ENCODE results near the gene GRM1.
"Not testable (repeated sequence)": the region's sequence is repeated elsewhere in the genome, so short reads cannot be mapped to it uniquely, and the experiment has no call there.

GRM1 gene

GRCh38 chr6:146219101-146219500 is 190.2 kb downstream of the GRM1 start:
- TF ChIP-seq CTCF (IDR thresholded peaks at IDR 0.05; ENCODE audit: insufficient read depth, low read depth, low read length, missing control alignments): no peak
- no peak for DNase-seq (ENCODE audit: low read depth)

GRCh38 chr6:146224449-146224848 is 195.6 kb downstream of the GRM1 start:
- no peak for TF ChIP-seq CTCF (IDR thresholded peaks at IDR 0.05; ENCODE audit: insufficient read depth, low read depth, low read length, missing control alignments)
- DNase-seq (ENCODE audit: low read depth): no peak

More at GRCh38 chr6:146219101-146219500, 190.2 kb downstream of the GRM1 start:
- H3K4me3 ChIP-seq (ENCODE audit: low read depth, low read length): no peak overlapping the region

DNA sequence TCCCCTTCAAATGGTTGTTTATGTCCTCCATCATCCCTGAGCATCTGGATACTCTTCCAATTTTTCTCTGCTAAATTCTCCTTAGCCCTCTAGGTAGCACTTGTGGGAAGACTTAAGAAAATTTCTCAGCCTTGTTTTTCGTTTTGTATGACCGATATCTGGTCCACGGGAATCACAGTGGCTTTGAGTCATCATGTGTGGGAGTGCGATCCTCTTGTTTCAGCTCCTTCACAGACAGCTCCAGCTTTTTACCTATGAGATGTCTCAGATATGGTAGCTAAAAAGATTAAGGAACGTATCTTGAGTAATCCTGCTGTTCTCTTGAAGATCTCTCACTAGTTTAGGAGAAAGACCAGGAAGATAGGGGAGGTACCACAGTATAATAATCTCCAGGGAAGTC is 196.1 kb downstream of the GRM1 start:
- H3K4me3 ChIP-seq (ENCODE audit: low read depth, low read length): no peak overlapping the region
- no peak for TF ChIP-seq CTCF (IDR thresholded peaks at IDR 0.05; ENCODE audit: insufficient read depth, low read depth, low read length, missing control alignments)
- no peak for DNase-seq (ENCODE audit: low read depth)

More at GRCh38 chr6:146224449-146224848, 195.6 kb downstream of the GRM1 start:
- no peak overlapping the region for H3K4me3 ChIP-seq (ENCODE audit: low read depth, low read length)

GRCh38 chr6:146240322-146240721 is 211.5 kb downstream of the GRM1 start:
- H3K4me3 ChIP-seq (ENCODE audit: low read depth, low read length): no peak overlapping the region
- no peak for TF ChIP-seq CTCF (IDR thresholded peaks at IDR 0.05; ENCODE audit: insufficient read depth, low read depth, low read length, missing control alignments)
- DNase-seq (ENCODE audit: low read depth): no peak

DNA sequence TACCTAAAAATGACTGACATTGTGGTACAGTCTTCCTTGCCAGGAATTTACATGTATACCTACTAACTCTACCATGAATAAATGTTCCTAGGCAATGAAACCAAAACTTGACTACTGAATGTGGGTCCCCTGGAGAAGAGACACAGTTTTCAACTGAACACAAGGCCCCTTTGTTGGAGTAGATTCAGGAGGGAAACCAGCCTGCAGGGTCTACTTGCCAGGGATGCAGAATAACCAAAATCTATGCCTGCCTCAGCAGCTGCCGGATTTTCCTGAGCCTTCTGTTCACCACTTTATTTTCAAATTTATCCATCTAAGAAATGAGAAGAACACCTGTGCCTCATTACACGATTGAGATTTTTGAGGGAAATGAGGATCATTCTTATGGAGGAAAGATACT is 211.9 kb downstream of the GRM1 start:
- H3K4me3 ChIP-seq (ENCODE audit: low read depth, low read length): no peak overlapping the region
- no peak for TF ChIP-seq CTCF (IDR thresholded peaks at IDR 0.05; ENCODE audit: insufficient read depth, low read depth, low read length, missing control alignments)
- DNase-seq (ENCODE audit: low read depth): no peak

GRCh38 chr6:146243646-146244045 is 214.8 kb downstream of the GRM1 start:
- DNase-seq (ENCODE audit: low read depth); H3K4me3 ChIP-seq (ENCODE audit: low read depth, low read length): not testable (repeated sequence)

DNA sequence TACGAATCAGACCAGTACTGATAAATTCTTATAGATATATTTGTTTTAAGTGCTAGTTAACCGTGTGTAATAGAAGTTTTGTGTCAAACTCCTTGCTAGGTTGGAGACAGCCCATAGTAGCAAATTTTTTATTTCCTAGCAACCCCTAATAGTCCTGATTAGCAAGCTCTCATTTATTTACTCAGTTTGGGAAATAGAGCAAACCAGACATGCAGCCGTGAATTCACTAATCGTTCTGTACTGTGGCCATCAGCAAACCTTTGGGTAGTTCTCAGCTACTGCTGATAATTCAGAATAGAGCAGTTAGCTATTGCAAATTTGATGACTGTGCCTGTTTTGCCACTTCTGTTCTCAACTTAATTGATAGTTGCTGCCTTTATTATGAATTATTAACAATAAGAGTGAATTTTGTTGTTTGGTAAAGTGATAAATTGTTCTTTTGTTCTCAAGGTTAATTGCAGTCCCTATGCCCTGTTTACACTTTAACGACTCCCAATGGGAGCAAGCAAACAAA is 215.8 kb downstream of the GRM1 start:
- no peak overlapping the region for H3K4me3 ChIP-seq (ENCODE audit: low read depth, low read length)
- no peak for DNase-seq (ENCODE audit: low read depth)
- no peak for TF ChIP-seq CTCF (IDR thresholded peaks at IDR 0.05; ENCODE audit: insufficient read depth, low read depth, low read length, missing control alignments)

All from GM12865 (cell line).